ENCODE data around the gene SEPTIN11. TPM values are rescaled to one million over a fixed set of nuclear protein-coding genes. Genes with fewer than 3 reads are reported as not detected.
A peak's percentile ranks its signal among the peaks of the same experiment; 100 is the strongest.

The SEPTIN11 gene
- total RNA-seq, 1 donor: 280 TPM

- TF ChIP-seq CTCF (IDR thresholded peaks at IDR 0.05; ENCODE audit: insufficient read depth, low read length): no peak
- peak; percentile 39 for DNase-seq (ENCODE audit: low read depth)
These were observed 2.1 kb downstream of the SEPTIN11 start for GRCh38 chr4:76951672-76952010.

GRCh38 chr4:76952071-76952470 is 2.5 kb downstream of the SEPTIN11 start:
- H3K4me3 ChIP-seq (ENCODE audit: low read depth, low read length): peak overlapping the region; percentile 91
- TF ChIP-seq CTCF (IDR thresholded peaks at IDR 0.05; ENCODE audit: insufficient read depth, low read length): no peak
- peak; percentile 37 for DNase-seq (ENCODE audit: low read depth)

More at GRCh38 chr4:76951672-76952010, 2.1 kb downstream of the SEPTIN11 start:
- H3K4me3 ChIP-seq (ENCODE audit: low read depth, low read length): peak overlapping the region; percentile 91

GRCh38 chr4:76952656-76953582 is 3.4 kb downstream of the SEPTIN11 start:
- DNase-seq (ENCODE audit: low read depth): peak; percentile 42
- H3K4me3 ChIP-seq (ENCODE audit: low read depth, low read length): peak overlapping the region; percentile 91
- no peak for TF ChIP-seq CTCF (IDR thresholded peaks at IDR 0.05; ENCODE audit: insufficient read depth, low read length)

GRCh38 chr4:76953956-76954355 is 4.4 kb downstream of the SEPTIN11 start:
- TF ChIP-seq CTCF (IDR thresholded peaks at IDR 0.05; ENCODE audit: insufficient read depth, low read length): no peak
- H3K4me3 ChIP-seq (ENCODE audit: low read depth, low read length): no peak overlapping the region
- no peak for DNase-seq (ENCODE audit: low read depth)

GRCh38 chr4:76954489-76954888 is 4.9 kb downstream of the SEPTIN11 start:
- no peak overlapping the region for H3K4me3 ChIP-seq (ENCODE audit: low read depth, low read length)
- no peak for DNase-seq (ENCODE audit: low read depth)
- TF ChIP-seq CTCF (IDR thresholded peaks at IDR 0.05; ENCODE audit: insufficient read depth, low read length): no peak

GRCh38 chr4:76955182-76955581 is 5.6 kb downstream of the SEPTIN11 start:
- no peak overlapping the region for H3K4me3 ChIP-seq (ENCODE audit: low read depth, low read length)
- peak; percentile 93 for DNase-seq (ENCODE audit: low read depth)
- TF ChIP-seq CTCF (IDR thresholded peaks at IDR 0.05; ENCODE audit: insufficient read depth, low read length): no peak
